PC-3 (cell line): ENCODE results near the gene IP6K3. TPM values are rescaled to one million over a fixed set of nuclear protein-coding genes. Genes with fewer than 3 reads are reported as not detected.

Experiments used
- ATAC-seq: fragments of 200-7000 bp; cut with Tn5 transposase; 2 replicates; pipeline ENCODE4 v1.9.1; 2020; ENCODE audit warnings: mild to moderate bottlenecking, moderate library complexity
- BruUV-seq: library from RNA; stranded (reverse); fragments of 400-500 nt; replicated peaks from 2 replicates; lab custom pipeline; 2021; lab: Mats Ljungman, UMichigan
- CTCF ChIA-PET: fragments of 300-600 bp; sonication (Branson Sonifier 250); formaldehyde crosslinking; loops from one replicate; lab custom pipeline; 2022; ENCODE audit warnings: antibody characterized with exemption; lab: Charles Lee
- POLR2A ChIA-PET: fragments of 300-600 bp; sonication (Branson Sonifier 250); formaldehyde crosslinking; loops from one replicate; lab custom pipeline; 2022; ENCODE audit warnings: antibody characterized with exemption; ENCODE audit not compliant: unreplicated experiment; lab: Charles Lee
- DNase-seq: peaks from one replicate; pipeline ENCODE4 v3.0.0-alpha.2; 2015
- H2AFZ ChIP-seq: fragments of 300-600 bp; sonication (generic); 2 replicates; pipeline ENCODE4 v1.6.0; 2016; ENCODE audit warnings: antibody characterized with exemption, low read length
- H3F3A ChIP-seq: fragments of 300-600 bp; sonication (generic); one replicate; pipeline ENCODE4 v1.6.0; 2017; ENCODE audit warnings: antibody characterized with exemption, low read length, control low read depth, mild to moderate bottlenecking; ENCODE audit not compliant: unreplicated experiment
- H3K27ac ChIP-seq: fragments of 300-600 bp; sonication (generic); 2 replicates; pipeline ENCODE4 v1.5.1; 2016; ENCODE audit warnings: mild to moderate bottlenecking, low read length
- H3K27me3 ChIP-seq: fragments of 300-600 bp; sonication (generic); 2 replicates; pipeline ENCODE4 v1.6.1; 2016; ENCODE audit warnings: low read length, mixed read lengths
- H3K36me3 ChIP-seq: fragments of 300-600 bp; sonication (generic); 2 replicates; pipeline ENCODE4 v1.6.1; 2016; ENCODE audit warnings: low read depth, mixed run types, low read length, mixed read lengths
- H3K4me1 ChIP-seq: fragments of 300-600 bp; sonication (generic); 2 replicates; pipeline ENCODE4 v1.5.1; 2016; ENCODE audit warnings: low read length; ENCODE audit not compliant: insufficient read depth
- H3K4me2 ChIP-seq: fragments of 300-600 bp; sonication (generic); 2 replicates; pipeline ENCODE4 v1.6.0; 2016; ENCODE audit warnings: low read length
- H3K4me3 ChIP-seq: fragments of 300-600 bp; sonication (generic); 2 replicates; pipeline ENCODE4 v1.5.1; 2016; ENCODE audit warnings: mild to moderate bottlenecking, low read length, mixed read lengths
- H3K79me2 ChIP-seq: fragments of 300-600 bp; sonication (generic); 2 replicates; pipeline ENCODE4 v1.6.1; 2017; ENCODE audit warnings: low read length, mixed read lengths
- H3K9ac ChIP-seq: fragments of 300-600 bp; sonication (generic); 2 replicates; pipeline ENCODE4 v1.6.0; 2016; ENCODE audit warnings: mild to moderate bottlenecking, low read length
- H3K9me2 ChIP-seq: fragments of 300-600 bp; sonication (generic); replicated peaks from 2 replicates; pipeline ENCODE4 v1.6.1; 2016; ENCODE audit warnings: mixed run types, low read length, mixed read lengths
- H3K9me3 ChIP-seq: fragments of 300-600 bp; sonication (generic); 2 replicates; pipeline ENCODE4 v1.6.1; 2016; ENCODE audit warnings: low read length, mixed read lengths
- H4K20me1 ChIP-seq: fragments of 300-600 bp; sonication (generic); 2 replicates; pipeline ENCODE4 v1.6.1; 2016; ENCODE audit warnings: low read length, mixed read lengths
- EZH2 ChIP-seq: fragments of 300-600 bp; sonication (generic); IDR thresholded peaks from one replicate; pipeline ENCODE4 v1.6.1; 2017; ENCODE audit warnings: antibody characterized with exemption, mild to moderate bottlenecking, low read length; ENCODE audit not compliant: unreplicated experiment
- EZH2phosphoT487 ChIP-seq: fragments of 300-600 bp; sonication (generic); IDR thresholded peaks from 2 replicates; pipeline ENCODE4 v1.6.1; 2018; ENCODE audit warnings: mild to moderate bottlenecking, antibody characterized with exemption, low read length, borderline replicate concordance
- intact Hi-C: fragments of 100-400 bp; cut with micrococcal nuclease; formaldehyde crosslinking; loops from 2 replicates; pipeline ENCODE4 v1.9.0; 2023
- total RNA-seq: library from RNA; depleted of rRNA; stranded (reverse); fragments of >200 nt; gene quantifications from 2 replicates; pipeline ENCODE4 v1.2.3, GENCODE V29; 2014
- TF ChIP-seq, protein P1 (sequence below): fragments of 300-600 bp; sonication (generic); conservative IDR thresholded peaks from 2 replicates; pipeline ENCODE4 v1.5.1; 2017; ENCODE audit warnings: antibody characterized with exemption, low read depth, mild to moderate bottlenecking, low read length

IP6K3 gene
- total RNA-seq, 1 experiment from 2014 or later = not detected

DNA sequence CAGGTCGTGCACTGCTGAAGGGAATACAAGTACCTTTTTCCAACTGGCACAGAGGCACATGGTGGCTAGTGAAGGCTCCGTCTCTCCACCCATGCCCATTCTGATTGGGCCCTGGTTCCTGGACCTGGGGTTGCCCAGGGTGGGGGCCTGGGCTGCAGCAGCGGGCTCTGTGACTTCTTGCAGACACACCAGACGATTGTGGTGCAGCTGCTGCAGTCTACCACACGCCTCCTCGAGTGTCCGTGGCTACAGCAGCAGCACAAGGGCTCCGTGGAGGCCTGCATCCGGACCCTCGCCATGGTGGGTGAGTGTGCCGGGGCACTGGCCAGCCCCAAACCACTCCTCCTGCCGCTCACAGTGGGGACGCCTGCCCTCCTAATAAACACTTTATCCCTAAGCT lies 64.4 kb downstream of the IP6K3 start:
- CTCF ChIA-PET = no interaction called here

DNA sequence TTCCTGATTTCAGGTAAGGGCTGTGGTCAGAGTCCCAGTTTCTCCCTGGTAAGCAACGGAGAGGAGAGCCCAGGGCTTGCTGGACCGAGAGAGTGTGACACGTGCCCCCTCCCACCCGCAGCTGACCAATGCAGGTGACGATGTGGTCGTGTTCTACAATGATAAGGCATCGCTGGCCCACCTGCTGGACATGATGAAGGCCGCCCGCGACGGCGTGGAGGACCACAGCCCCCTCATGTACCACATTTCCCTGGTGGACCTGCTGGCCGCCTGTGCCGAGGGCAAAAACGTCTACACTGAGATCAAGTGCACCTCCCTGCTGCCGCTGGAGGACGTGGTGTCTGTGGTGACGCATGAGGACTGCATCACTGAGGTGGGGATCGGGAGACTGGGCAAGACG lies 66.9 kb downstream of the IP6K3 start:
- no peak for DNase-seq
- Histone ChIP-seq H4K20me1 (no peaks in the 10 kb centered on the region), H3K79me2 (no peaks in the 10 kb centered on the region), H3K36me3 (peaks cover 20% of the 10 kb centered on the region), H3K9me3 (no peaks in the 10 kb centered on the region), H3K9me2 (no peaks in the 10 kb centered on the region), H3K4me2 (no peak overlapping the region), H3F3A (no peaks in the 10 kb centered on the region), H3K4me1 (peaks cover 15% of the 10 kb centered on the region), H3K4me3 (no peak overlapping the region), H3K9ac (no peak overlapping the region), H3K27ac (no peak overlapping the region), H3K27me3 (no peaks in the 10 kb centered on the region), H2AFZ (no peak overlapping the region)
- ChIA-PET POLR2A (interaction anchor here (0.6 kb wide), 2 partner anchors 118 to 382 kb away, joined by 4 read pairs; no protein-coding TSS in a partner anchor), CTCF (no interaction called here)
- BruUV-seq = no TSS peak
- no peak for TF ChIP-seq EZH2phosphoT487
- TF ChIP-seq, protein P1, sequence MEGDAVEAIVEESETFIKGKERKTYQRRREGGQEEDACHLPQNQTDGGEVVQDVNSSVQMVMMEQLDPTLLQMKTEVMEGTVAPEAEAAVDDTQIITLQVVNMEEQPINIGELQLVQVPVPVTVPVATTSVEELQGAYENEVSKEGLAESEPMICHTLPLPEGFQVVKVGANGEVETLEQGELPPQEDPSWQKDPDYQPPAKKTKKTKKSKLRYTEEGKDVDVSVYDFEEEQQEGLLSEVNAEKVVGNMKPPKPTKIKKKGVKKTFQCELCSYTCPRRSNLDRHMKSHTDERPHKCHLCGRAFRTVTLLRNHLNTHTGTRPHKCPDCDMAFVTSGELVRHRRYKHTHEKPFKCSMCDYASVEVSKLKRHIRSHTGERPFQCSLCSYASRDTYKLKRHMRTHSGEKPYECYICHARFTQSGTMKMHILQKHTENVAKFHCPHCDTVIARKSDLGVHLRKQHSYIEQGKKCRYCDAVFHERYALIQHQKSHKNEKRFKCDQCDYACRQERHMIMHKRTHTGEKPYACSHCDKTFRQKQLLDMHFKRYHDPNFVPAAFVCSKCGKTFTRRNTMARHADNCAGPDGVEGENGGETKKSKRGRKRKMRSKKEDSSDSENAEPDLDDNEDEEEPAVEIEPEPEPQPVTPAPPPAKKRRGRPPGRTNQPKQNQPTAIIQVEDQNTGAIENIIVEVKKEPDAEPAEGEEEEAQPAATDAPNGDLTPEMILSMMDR = no peak
- TF ChIP-seq EZH2 = no peak
- ATAC-seq = no peak
- intact Hi-C loops = no loop called here

More for the DNA sequence above, 64.4 kb downstream of the IP6K3 start:
- intact Hi-C loops = no loop called here
- Histone ChIP-seq H3K27ac (no peak overlapping the region), H3K4me1 (peaks cover 3% of the 10 kb centered on the region), H2AFZ (no peak overlapping the region), H3K9me3 (no peaks in the 10 kb centered on the region), H3K4me2 (no peak overlapping the region), H3K27me3 (no peaks in the 10 kb centered on the region), H3K36me3 (peaks cover 21% of the 10 kb centered on the region), H3K9ac (no peak overlapping the region), H3F3A (no peaks in the 10 kb centered on the region), H3K9me2 (no peaks in the 10 kb centered on the region), H3K4me3 (no peak overlapping the region), H3K79me2 (no peaks in the 10 kb centered on the region), H4K20me1 (no peaks in the 10 kb centered on the region)
- no peak for ATAC-seq
- no TSS peak for BruUV-seq
- no peak for DNase-seq
- TF ChIP-seq EZH2 = no peak
- TF ChIP-seq, protein P1 = no peak
- no peak for TF ChIP-seq EZH2phosphoT487
- POLR2A ChIA-PET = no interaction called here

DNA sequence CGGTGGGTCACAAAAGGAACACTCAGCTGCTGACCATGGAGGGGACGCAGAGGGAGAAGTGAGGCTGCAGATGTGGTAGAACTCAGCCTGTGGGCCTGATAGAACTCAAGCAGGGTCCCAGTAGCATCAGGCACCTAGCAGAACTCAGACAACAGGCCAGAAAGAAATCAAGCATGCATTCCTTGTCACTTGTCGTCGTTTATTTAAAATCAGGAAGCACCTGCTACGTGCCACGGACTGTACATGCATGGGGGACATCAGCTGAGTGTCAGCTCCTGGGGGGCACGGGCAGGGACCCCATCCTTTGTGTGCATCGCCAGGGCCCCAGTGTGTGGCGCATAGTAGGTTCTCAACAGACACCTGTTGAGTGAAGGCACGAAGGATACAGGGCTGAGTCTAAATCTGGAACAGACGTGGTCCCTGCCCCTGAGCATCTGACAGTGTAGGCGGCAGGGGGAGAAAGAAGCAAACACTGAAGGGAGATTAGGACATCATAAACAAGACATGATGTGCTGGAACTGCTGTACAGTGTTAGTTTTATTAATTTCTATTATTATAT lies 67.7 kb downstream of the IP6K3 start:
- H3F3A ChIP-seq = no peaks in the 10 kb centered on the region
- H3K36me3 ChIP-seq = peaks cover 20% of the 10 kb centered on the region
- no TSS peak for BruUV-seq
- no peaks in the 10 kb centered on the region for H4K20me1 ChIP-seq
- no peaks in the 10 kb centered on the region for H3K9me2 ChIP-seq
- H3K9me3 ChIP-seq = no peaks in the 10 kb centered on the region
- H3K79me2 ChIP-seq = no peaks in the 10 kb centered on the region
- no peak overlapping the region for H3K9ac ChIP-seq
- CTCF ChIA-PET = no interaction called here
- no peak overlapping the region for H3K4me3 ChIP-seq
- ATAC-seq = no peak
- no peak overlapping the region for H3K4me2 ChIP-seq
- H3K4me1 ChIP-seq = peaks cover 15% of the 10 kb centered on the region
- H3K27me3 ChIP-seq = no peaks in the 10 kb centered on the region
- intact Hi-C loops = no loop called here
- no peak for DNase-seq
- POLR2A ChIA-PET = interaction anchor here (0.6 kb wide), 1 partner anchor 117 kb away, joined by 4 read pairs; no protein-coding TSS in a partner anchor
- TF ChIP-seq EZH2 = no peak
- TF ChIP-seq, protein P1 = no peak
- no peak for TF ChIP-seq EZH2phosphoT487
- H3K27ac ChIP-seq = no peak overlapping the region
- no peak overlapping the region for H2AFZ ChIP-seq
